Parathyroid adenoma (tissue), 2 donors: ENCODE results near the gene SEC23A.
"Not testable (repeated sequence)": the region's sequence is repeated elsewhere in the genome, so short reads cannot be mapped to it uniquely, and the experiment has no call there.

Experiments used
- H2AFZ ChIP-seq: fragments of 300-600 bp; sonication (generic); one replicate; pipeline ENCODE4 v1.7.0; 2017; ENCODE audit warnings: antibody characterized with exemption, mild to moderate bottlenecking
- H3K27ac ChIP-seq: fragments of 300-600 bp; sonication (generic); one replicate; pipeline ENCODE4 v1.7.0; 2017
- H3K27me3 ChIP-seq: fragments of 300-600 bp; sonication (generic); one replicate; pipeline ENCODE4 v1.7.0; 2017; ENCODE audit warnings: low read length; ENCODE audit not compliant: control insufficient read depth, insufficient read depth
- H3K36me3 ChIP-seq: fragments of 300-600 bp; sonication (generic); one replicate; pipeline ENCODE4 v1.7.0; 2017; ENCODE audit warnings: low read length; ENCODE audit not compliant: control insufficient read depth, insufficient read depth
- H3K4me1 ChIP-seq: fragments of 300-600 bp; sonication (generic); one replicate; pipeline ENCODE4 v1.7.0; 2017; ENCODE audit warnings: control low read depth
- H3K4me2 ChIP-seq: fragments of 300-600 bp; sonication (generic); one replicate; pipeline ENCODE4 v1.7.0; 2017; ENCODE audit warnings: low read length
- H3K4me3 ChIP-seq: fragments of 300-600 bp; sonication (generic); one replicate; pipeline ENCODE4 v1.7.0; 2017; ENCODE audit warnings: low read depth, low read length
- H3K79me2 ChIP-seq: fragments of 300-600 bp; sonication (generic); one replicate; pipeline ENCODE4 v1.7.0; 2017; ENCODE audit warnings: control low read depth
- H3K9ac ChIP-seq: fragments of 300-600 bp; sonication (generic); one replicate; pipeline ENCODE4 v1.7.0; 2017; ENCODE audit warnings: mild to moderate bottlenecking
- H3K9me3 ChIP-seq: fragments of 300-600 bp; sonication (generic); one replicate; pipeline ENCODE4 v1.7.0; 2017; ENCODE audit warnings: low read length; ENCODE audit not compliant: control insufficient read depth
- TF ChIP-seq, protein P1 (sequence below): fragments of 300-600 bp; sonication (generic); IDR thresholded peaks from one replicate; pipeline ENCODE4 v1.7.0; 2017; ENCODE audit warnings: antibody characterized with exemption, mild to moderate bottlenecking
- donor health status: primary hyperparathyroidism.

SEC23A gene

DNA sequence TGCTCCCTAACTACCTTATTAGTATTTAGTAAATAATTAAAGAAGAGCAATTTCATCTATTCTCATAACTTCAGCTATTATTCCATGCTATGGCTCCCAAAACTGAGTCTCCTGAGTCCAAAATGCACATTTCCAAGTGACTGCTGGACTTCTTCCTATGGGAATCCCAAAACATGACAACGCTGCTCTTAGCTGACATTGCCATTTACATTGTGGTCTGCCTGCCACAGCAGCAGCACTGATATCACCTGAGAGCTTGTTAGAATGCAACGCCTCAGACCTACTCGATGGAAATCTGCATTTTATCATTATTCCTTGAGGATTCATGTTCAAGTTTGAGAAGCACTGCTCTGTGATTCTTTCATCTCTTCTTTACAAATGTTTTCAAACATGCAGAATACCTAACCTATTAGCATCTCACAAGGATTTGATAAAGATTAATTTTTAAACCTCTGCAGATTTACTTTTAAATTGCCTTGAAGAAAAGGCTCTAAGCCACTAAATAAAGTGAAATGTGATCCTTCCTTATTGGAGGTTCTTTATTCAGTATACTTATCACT lies 77.7 kb downstream of the SEC23A start:
- H3K36me3 ChIP-seq = no peaks in the 10 kb centered on the region
- H3K27ac ChIP-seq = no peak overlapping the region
- no peak overlapping the region for H3K4me3 ChIP-seq
- H3K9me3 ChIP-seq = no peaks in the 10 kb centered on the region
- no peaks in the 10 kb centered on the region for H3K27me3 ChIP-seq
- no peaks in the 10 kb centered on the region for H3K79me2 ChIP-seq
- no peaks in the 10 kb centered on the region for H3K4me1 ChIP-seq
- TF ChIP-seq, protein P1, sequence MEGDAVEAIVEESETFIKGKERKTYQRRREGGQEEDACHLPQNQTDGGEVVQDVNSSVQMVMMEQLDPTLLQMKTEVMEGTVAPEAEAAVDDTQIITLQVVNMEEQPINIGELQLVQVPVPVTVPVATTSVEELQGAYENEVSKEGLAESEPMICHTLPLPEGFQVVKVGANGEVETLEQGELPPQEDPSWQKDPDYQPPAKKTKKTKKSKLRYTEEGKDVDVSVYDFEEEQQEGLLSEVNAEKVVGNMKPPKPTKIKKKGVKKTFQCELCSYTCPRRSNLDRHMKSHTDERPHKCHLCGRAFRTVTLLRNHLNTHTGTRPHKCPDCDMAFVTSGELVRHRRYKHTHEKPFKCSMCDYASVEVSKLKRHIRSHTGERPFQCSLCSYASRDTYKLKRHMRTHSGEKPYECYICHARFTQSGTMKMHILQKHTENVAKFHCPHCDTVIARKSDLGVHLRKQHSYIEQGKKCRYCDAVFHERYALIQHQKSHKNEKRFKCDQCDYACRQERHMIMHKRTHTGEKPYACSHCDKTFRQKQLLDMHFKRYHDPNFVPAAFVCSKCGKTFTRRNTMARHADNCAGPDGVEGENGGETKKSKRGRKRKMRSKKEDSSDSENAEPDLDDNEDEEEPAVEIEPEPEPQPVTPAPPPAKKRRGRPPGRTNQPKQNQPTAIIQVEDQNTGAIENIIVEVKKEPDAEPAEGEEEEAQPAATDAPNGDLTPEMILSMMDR = no peak
- no peak overlapping the region for H3K9ac ChIP-seq
- no peak overlapping the region for H2AFZ ChIP-seq
- H3K4me2 ChIP-seq = no peak overlapping the region

GRCh38 chr14:39023939-39024871 lies 78.8 kb downstream of the SEC23A start:
- Histone ChIP-seq H3K4me3 (no peak overlapping the region), H3K4me2 (no peak overlapping the region), H3K9ac (no peak overlapping the region), H3K27ac (no peak overlapping the region), H3K27me3 (no peaks in the 10 kb centered on the region), H3K79me2 (no peaks in the 10 kb centered on the region), H3K4me1 (no peaks in the 10 kb centered on the region), H3K36me3 (no peaks in the 10 kb centered on the region), H2AFZ (no peak overlapping the region), H3K9me3 (no peaks in the 10 kb centered on the region)
- TF ChIP-seq, protein P1 = no peak

GRCh38 chr14:39017096-39018016 lies 85.7 kb downstream of the SEC23A start:
- H3K27ac ChIP-seq, H3K36me3 ChIP-seq, H3K4me3 ChIP-seq, H2AFZ ChIP-seq, H3K9me3 ChIP-seq, H3K4me2 ChIP-seq, H3K4me1 ChIP-seq, H3K79me2 ChIP-seq, H3K9ac ChIP-seq, H3K27me3 ChIP-seq: not testable (repeated sequence)

GRCh38 chr14:39016733-39017095 lies 86.3 kb downstream of the SEC23A start:
- no peak overlapping the region for H3K27ac ChIP-seq
- TF ChIP-seq, protein P1 = no peak
- no peaks in the 10 kb centered on the region for H3K79me2 ChIP-seq
- H2AFZ ChIP-seq = no peak overlapping the region
- H3K4me1 ChIP-seq = no peaks in the 10 kb centered on the region
- H3K4me2 ChIP-seq = no peak overlapping the region
- no peaks in the 10 kb centered on the region for H3K27me3 ChIP-seq
- H3K9me3 ChIP-seq = no peaks in the 10 kb centered on the region
- H3K36me3 ChIP-seq = no peaks in the 10 kb centered on the region
- no peak overlapping the region for H3K9ac ChIP-seq
- no peak overlapping the region for H3K4me3 ChIP-seq
